CD4-positive, alpha-beta T cell (primary cell): ENCODE data around the gene ACOT2. TPM values are rescaled to one million over a fixed set of nuclear protein-coding genes. Genes with fewer than 3 reads are reported as not detected.
A peak's percentile ranks its signal among the peaks of the same experiment; 100 is the strongest.
"Not testable (repeated sequence)": the region's sequence is repeated elsewhere in the genome, so short reads cannot be mapped to it uniquely, and the experiment has no call there.

Source experiments
- ATAC-seq: fragments of 200-7000 bp; cut with Tn5 transposase; one replicate; pipeline ENCODE4 v1.10.0; 2022; ENCODE audit warnings: mild to moderate bottlenecking; ENCODE audit not compliant: poor library complexity
- CTCF ChIA-PET: fragments of 350-600 bp; sonication (Branson Sonifier 250); formaldehyde crosslinking; loops from one replicate; lab custom pipeline; 2021; ENCODE audit warnings: antibody characterized with exemption, inconsistent platforms; lab: Charles Lee
- POLR2A ChIA-PET: fragments of 350-600 bp; sonication (Branson Sonifier 250); formaldehyde crosslinking; loops from one replicate; lab custom pipeline; 2021; ENCODE audit warnings: antibody characterized with exemption, inconsistent platforms; lab: Charles Lee
- DNase-seq, 14 experiments: peaks; one replicate each; pipeline ENCODE4 v3.0.0-alpha.2; 2013 to 2020; ENCODE audit warnings: mixed read lengths in 2 of 14
- H3K27ac ChIP-seq, 2 donors: one replicate each; pipeline versions ENCODE4 v1.5.1 to v1.7.0; 2013; ENCODE audit warnings: low read length in 2 of 2, low read depth in 1 of 2, mild to moderate bottlenecking in 1 of 2
- H3K27me3 ChIP-seq, 2 experiments: 1 replicate in 1 of 2; 2 replicates in 1 of 2; pipeline versions ENCODE4 v1.6.1 to v1.7.0; 2013; ENCODE audit warnings: low read length in 2 of 2, control low read depth in 1 of 2, mild to moderate bottlenecking in 1 of 2, moderate library complexity in 1 of 2; ENCODE audit not compliant: insufficient read depth in 2 of 2, control insufficient read depth in 1 of 2
- H3K36me3 ChIP-seq: one replicate; pipeline ENCODE4 v1.6.1; 2013; ENCODE audit warnings: low read length, control low read depth; ENCODE audit not compliant: insufficient read depth
- H3K4me1 ChIP-seq: one replicate; pipeline ENCODE4 v1.6.1; 2013; ENCODE audit warnings: low read length, control low read depth; ENCODE audit not compliant: insufficient read depth
- H3K4me3 ChIP-seq: one replicate; pipeline ENCODE4 v1.5.1; 2013; ENCODE audit warnings: mild to moderate bottlenecking, low read length, moderate library complexity
- H3K9me3 ChIP-seq, 2 experiments: 1 replicate in 1 of 2; 2 replicates in 1 of 2; pipeline versions ENCODE4 v1.6.1 to v1.7.0; 2013; ENCODE audit warnings: low read length in 2 of 2, mild to moderate bottlenecking in 2 of 2, control low read depth in 1 of 2, moderate library complexity in 1 of 2; ENCODE audit not compliant: control insufficient read depth in 1 of 2, insufficient read depth in 1 of 2
- H3K27ac Mint-ChIP-seq: one replicate; pipeline ENCODE4 v1.8.0; 2020; ENCODE audit warnings: mixed read lengths
- H3K27me3 Mint-ChIP-seq: one replicate; pipeline ENCODE4 v1.8.0; 2021; ENCODE audit warnings: mixed read lengths
- H3K36me3 Mint-ChIP-seq: one replicate; pipeline ENCODE4 v1.8.0; 2021; ENCODE audit warnings: low read depth, mixed read lengths
- H3K4me1 Mint-ChIP-seq: one replicate; pipeline ENCODE4 v1.8.0; 2021; ENCODE audit warnings: low read depth, mixed read lengths
- H3K4me3 Mint-ChIP-seq: one replicate; pipeline ENCODE4 v1.8.0; 2020; ENCODE audit warnings: mild to moderate bottlenecking, mixed read lengths
- H3K9me3 Mint-ChIP-seq: one replicate; pipeline ENCODE4 v1.8.0; 2020; ENCODE audit warnings: mixed read lengths
- CTCF ChIP-seq: fragments of 200-600 bp; IDR thresholded peaks from one replicate; pipeline ENCODE4 v1.8.0; 2022; ENCODE audit warnings: antibody characterized with exemption, mild to moderate bottlenecking
- intact Hi-C, 2 experiments: fragments of 100-400 bp; cut with DNase I in 1 of 2; cut with micrococcal nuclease in 1 of 2; formaldehyde crosslinking; loops; one replicate each; pipeline versions ENCODE4 v1.15.1 to v1.9.0; 2023 to 2025; cut with DNase I, micrococcal nuclease
- polyA plus RNA-seq, 2 donors: library from polyadenylated mRNA; unstranded; fragments of 120-200 nt; gene quantifications; one replicate each; pipeline ENCODE4 v1.2.1, GENCODE V29; 2013
- total RNA-seq, 174 experiments: library from RNA in 2 of 174; stranded (reverse) in 2 of 174; gene quantifications; one replicate each; pipeline ENCODE4 v1.2.3 and lab custom pipeline; 2021 to 2026

Gene ACOT2
- total RNA-seq = 10 to 100 TPM; 16.1 to 17.6 TPM
- 13.7 TPM for polyA plus RNA-seq (2013, experiment 1 of 2)
- polyA plus RNA-seq (2013, experiment 2 of 2) = 12.3 TPM
- 3.1 to 14.1 (median 5.9) reads per million in 172 experiments for total RNA-seq (lab: John Stamatoyannopoulos, UW)

GRCh38 chr14:73569185-73569958, at the start of gene ACOT2:
TSS of gene ACOT2 (plus strand) at chr14:73569213. CDS start at chr14:73569241, 28 bp downstream.
- not testable (repeated sequence) for H3K9me3 Mint-ChIP-seq, H3K27me3 ChIP-seq, H3K27me3 Mint-ChIP-seq, H3K9me3 ChIP-seq, H3K36me3 ChIP-seq
- ChIA-PET POLR2A (interaction anchor here (0.5 to 5.7 kb wide), 27 partner anchors 12 to 752 kb away, joined by 3 to 88 read pairs (median 6); partner anchors contain the start of genes ACOT4, ACOT6, COQ6 and DNAL1), CTCF (interaction anchor here (0.7 to 4.7 kb wide), 4 partner anchors 23 to 429 kb away, joined by 3 to 37 read pairs (median 5); partner anchors contain the start of genes ACOT4 and RIOX1)
- Histone ChIP-seq H3K4me3 (peak within 1 kb of the TSS; percentile 63), H3K27ac (peak within 1 kb of the TSS; percentile 59 to 74), H3K4me1 (peaks cover 51% of the 10 kb centered on the region)
- ATAC-seq (peak; percentile 73), DNase-seq (peak; percentile 58 to 90 (median 75))
- Mint-ChIP-seq H3K27ac (peak within 1 kb of the TSS; percentile 98), H3K36me3 (peaks cover 55% of the 10 kb centered on the region), H3K4me1 (peaks cover 50% of the 10 kb centered on the region), H3K4me3 (peak within 1 kb of the TSS; percentile 97)
- intact Hi-C loops = loop anchor here (1.0 to 2.0 kb wide), 4 partner anchors 23 to 61 kb away; partner anchors contain the start of gene ACOT6 (in 2 of the 2)

- TF ChIP-seq CTCF = no peak
- intact Hi-C loops = no loop called here
- ChIA-PET POLR2A (interaction anchor here (1.5 to 2.4 kb wide), 2 partner anchors 30 to 48 kb away, joined by 4 to 6 read pairs; partner anchors contain the start of genes ACOT2 and RIOX1), CTCF (no interaction called here)
- H3K27ac ChIP-seq = no peak overlapping the region
- no peaks in the 10 kb centered on the region for H3K27me3 ChIP-seq
- Mint-ChIP-seq H3K4me3 (no peak overlapping the region), H3K36me3 (peaks cover 12% of the 10 kb centered on the region), H3K27ac (no peak overlapping the region), H3K4me1 (no peaks in the 10 kb centered on the region), H3K9me3 (no peaks in the 10 kb centered on the region), H3K27me3 (no peaks in the 10 kb centered on the region)
- no peaks in the 10 kb centered on the region for H3K9me3 ChIP-seq
- no peak for ATAC-seq
- H3K36me3 ChIP-seq = no peaks in the 10 kb centered on the region
- no peaks in the 10 kb centered on the region for H3K4me1 ChIP-seq
- DNase-seq = no peak
- no peak overlapping the region for H3K4me3 ChIP-seq
Observed at GRCh38 chr14:73521229-73521628, 47.8 kb upstream of the ACOT2 start.

- H3K4me3 Mint-ChIP-seq = no peak overlapping the region
- ChIA-PET POLR2A (interaction anchor here (1.3 kb wide), 1 partner anchor 44 kb away, joined by 3 read pairs; the partner anchor contains the start of gene ACOT2), CTCF (no interaction called here)
- no peak overlapping the region for H3K4me3 ChIP-seq
- no peaks in the 10 kb centered on the region for H3K4me1 ChIP-seq
- H3K4me1 Mint-ChIP-seq = no peaks in the 10 kb centered on the region
- TF ChIP-seq CTCF = no peak
- intact Hi-C loops = no loop called here
- H3K9me3 ChIP-seq = peaks cover 0 to 4% of the 10 kb centered on the region in 2 experiments
- no peak for ATAC-seq
- H3K27ac ChIP-seq = no peak overlapping the region
- no peaks in the 10 kb centered on the region for H3K27me3 ChIP-seq
- peaks cover 12% of the 10 kb centered on the region for H3K36me3 Mint-ChIP-seq
- no peak overlapping the region for H3K27ac Mint-ChIP-seq
- DNase-seq = no peak
- no peaks in the 10 kb centered on the region for H3K36me3 ChIP-seq
- H3K27me3 Mint-ChIP-seq = no peaks in the 10 kb centered on the region
- H3K9me3 Mint-ChIP-seq = no peaks in the 10 kb centered on the region
Observed at GRCh38 chr14:73524493-73524892, 44.5 kb upstream of the ACOT2 start.
